OCI-LY7 (cell line): ENCODE measurements around the gene TNRC6C. TPM values are rescaled to one million over a fixed set of nuclear protein-coding genes. Genes with fewer than 3 reads are reported as not detected.

Experiments used
- BruUV-seq: library from RNA; stranded (reverse); fragments of 400-500 nt; replicated peaks from 2 replicates; lab custom pipeline; 2021; lab: Mats Ljungman, UMichigan
- CTCF ChIA-PET: fragments of 300-600 bp; sonication (Branson Sonifier 250); formaldehyde crosslinking; loops from one replicate; lab custom pipeline; 2022; ENCODE audit warnings: antibody characterized with exemption; ENCODE audit not compliant: unreplicated experiment; lab: Charles Lee
- POLR2A ChIA-PET: fragments of 300-600 bp; sonication (Branson Sonifier 250); formaldehyde crosslinking; loops from one replicate; lab custom pipeline; 2022; ENCODE audit warnings: antibody characterized with exemption; lab: Charles Lee
- DNase-seq: peaks from one replicate; pipeline ENCODE4 v3.0.0-alpha.2; 2015; ENCODE audit warnings: low spot score
- H2AFZ ChIP-seq: fragments of 200-600 bp; sonication (generic), shearing (Covaris generic); 2 replicates; pipeline ENCODE4 v1.6.1; 2014; ENCODE audit warnings: mild to moderate bottlenecking, antibody characterized with exemption, low read length, moderate library complexity
- H3K27ac ChIP-seq: fragments of 200-600 bp; sonication (generic); 2 replicates; pipeline ENCODE4 v1.5.1; 2014; ENCODE audit warnings: mixed run types, low read depth, mild to moderate bottlenecking, moderate library complexity, low read length, inconsistent platforms; ENCODE audit not compliant: poor library complexity, severe bottlenecking
- H3K36me3 ChIP-seq: fragments of 200-600 bp; sonication (generic); 2 replicates; pipeline ENCODE4 v1.6.1; 2014; ENCODE audit warnings: mild to moderate bottlenecking, antibody characterized with exemption, low read length, moderate library complexity, mixed read lengths; ENCODE audit not compliant: insufficient read depth
- H3K4me1 ChIP-seq: fragments of 200-600 bp; sonication (generic); 2 replicates; pipeline ENCODE4 v1.5.1; 2014; ENCODE audit warnings: mild to moderate bottlenecking, low read length; ENCODE audit not compliant: insufficient read depth, poor library complexity, severe bottlenecking
- H3K4me2 ChIP-seq: fragments of 200-600 bp; sonication (generic); 2 replicates; pipeline ENCODE4 v1.6.1; 2014; ENCODE audit warnings: mild to moderate bottlenecking, low read length
- H3K4me3 ChIP-seq: fragments of 200-600 bp; sonication (generic); 2 replicates; pipeline ENCODE4 v1.5.1; 2014; ENCODE audit warnings: mild to moderate bottlenecking, low read depth, low read length; ENCODE audit not compliant: poor library complexity, severe bottlenecking
- H3K79me2 ChIP-seq: fragments of 200-600 bp; sonication (generic); 2 replicates; pipeline ENCODE4 v1.6.1; 2016; ENCODE audit warnings: low read depth, mild to moderate bottlenecking, low read length, moderate library complexity, mixed read lengths; ENCODE audit not compliant: insufficient read depth
- H3K9me2 ChIP-seq: fragments of 200-600 bp; sonication (generic); 2 replicates; pipeline ENCODE4 v1.6.1; 2016; ENCODE audit warnings: mild to moderate bottlenecking, low read length, mixed read lengths; ENCODE audit not compliant: insufficient read depth
- H3K9me3 ChIP-seq: fragments of 200-600 bp; sonication (generic); 2 replicates; pipeline ENCODE4 v1.6.1; 2014; ENCODE audit warnings: mild to moderate bottlenecking, mixed run types, low read length, mixed read lengths
- H4K20me1 ChIP-seq: fragments of 200-600 bp; sonication (generic); 2 replicates; pipeline ENCODE4 v1.6.1; 2014; ENCODE audit warnings: mild to moderate bottlenecking, antibody characterized with exemption, low read length, moderate library complexity, mixed read lengths; ENCODE audit not compliant: insufficient read depth
- CTCF ChIP-seq: fragments of 200-600 bp; sonication (generic); conservative IDR thresholded peaks from 2 replicates; pipeline ENCODE4 v1.5.1; 2014; ENCODE audit warnings: mild to moderate bottlenecking, antibody characterized with exemption, low read length, moderate library complexity, mixed read lengths
- EZH2phosphoT487 ChIP-seq: fragments of 200-600 bp; sonication (generic); IDR thresholded peaks from 2 replicates; pipeline ENCODE4 v1.6.1; 2018; ENCODE audit warnings: low read depth, borderline replicate concordance, mild to moderate bottlenecking, mixed run types, antibody characterized with exemption, low read length, moderate library complexity, mixed read lengths
- intact Hi-C: fragments of 100-400 bp; cut with micrococcal nuclease; formaldehyde crosslinking; loops from one replicate; pipeline ENCODE4 v1.10.0; 2022; ENCODE audit not compliant: unreplicated experiment
- total RNA-seq, 2 experiments: library from RNA; depleted of rRNA in 1 of 2; stranded (reverse); fragments of >200 nt in 1 of 2; shearing (Covaris generic) in 1 of 2; gene quantifications; 2 replicates each; pipeline ENCODE4 v1.2.3, GENCODE V29; 2014 to 2022

Gene TNRC6C
- total RNA-seq, 2 experiments from 2014 or later: 8.5 to 25.2 TPM

GRCh38 chr17:78109489-78109761 lies 150.9 kb downstream of the TNRC6C start:
- Histone ChIP-seq H3K4me2 (no peak overlapping the region), H2AFZ (no peak overlapping the region), H4K20me1 (no peaks in the 10 kb centered on the region), H3K27ac (no peak overlapping the region), H3K9me2 (no peaks in the 10 kb centered on the region), H3K79me2 (no peaks in the 10 kb centered on the region), H3K4me1 (no peaks in the 10 kb centered on the region), H3K36me3 (peaks cover 43% of the 10 kb centered on the region; the same call in 1 of the 2 replicates), H3K9me3 (no peaks in the 10 kb centered on the region), H3K4me3 (no peak overlapping the region)
- CTCF ChIA-PET: interaction anchor here (0.5 to 0.6 kb wide), 2 partner anchors 18 to 31 kb away, joined by 3 read pairs; no protein-coding TSS in a partner anchor
- DNase-seq: no peak
- POLR2A ChIA-PET: no interaction called here
- TF ChIP-seq CTCF: no peak
- no peak for TF ChIP-seq EZH2phosphoT487
- BruUV-seq: no TSS peak
- intact Hi-C loops: no loop called here

- no peak for DNase-seq
- ChIA-PET POLR2A (interaction anchor here (0.6 kb wide), 1 partner anchor 82 kb away, joined by 3 read pairs; no protein-coding TSS in a partner anchor), CTCF (no interaction called here)
- Histone ChIP-seq H3K9me2 (no peaks in the 10 kb centered on the region), H4K20me1 (no peaks in the 10 kb centered on the region), H3K79me2 (no peaks in the 10 kb centered on the region), H3K4me1 (no peaks in the 10 kb centered on the region), H3K4me3 (no peak overlapping the region), H2AFZ (no peak overlapping the region), H3K36me3 (peaks cover 43% of the 10 kb centered on the region; the same call in 1 of the 2 replicates), H3K4me2 (no peak overlapping the region), H3K27ac (no peak overlapping the region), H3K9me3 (no peaks in the 10 kb centered on the region)
- TF ChIP-seq CTCF (no peak), EZH2phosphoT487 (no peak)
- intact Hi-C loops: no loop called here
- BruUV-seq: no TSS peak
Observed at GRCh38 chr17:78110363-78111015, 152.0 kb downstream of the TNRC6C start.

DNA sequence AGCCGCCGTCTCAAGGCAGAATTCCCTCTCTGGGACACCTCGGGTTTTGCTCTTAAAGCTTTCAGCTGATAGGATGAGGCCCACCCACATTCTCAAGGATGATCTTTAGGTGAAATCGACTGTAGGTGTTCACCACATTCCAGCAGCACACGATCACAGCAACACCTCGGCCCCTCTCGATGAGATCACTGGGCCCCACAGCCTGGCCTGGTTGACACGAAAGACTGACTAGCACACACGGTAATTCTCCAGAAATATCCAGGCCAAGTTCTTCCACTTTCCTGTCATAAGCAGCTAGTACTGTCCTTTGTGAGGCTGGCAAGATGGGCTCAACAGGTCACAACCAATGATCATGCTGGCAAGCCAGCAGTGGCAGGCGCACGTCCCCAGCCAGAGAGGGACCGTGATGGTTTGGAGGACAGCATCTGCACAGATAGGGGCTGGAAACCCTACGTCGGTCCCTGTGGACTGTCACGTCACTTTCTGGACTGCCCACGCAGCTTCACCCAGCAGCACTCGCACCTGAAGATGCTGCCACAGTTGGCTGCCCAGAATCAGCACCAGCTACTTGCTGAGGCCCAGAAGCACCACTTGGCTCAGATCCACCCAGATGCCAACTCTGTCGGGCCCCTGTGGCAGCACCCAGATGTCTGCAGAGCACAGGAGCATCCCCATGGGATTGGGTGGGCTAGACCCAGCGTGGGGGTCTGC lies 152.7 kb downstream of the TNRC6C start:
- Histone ChIP-seq H3K9me2 (no peaks in the 10 kb centered on the region), H4K20me1 (no peaks in the 10 kb centered on the region), H3K27ac (no peak overlapping the region), H3K36me3 (peaks cover 43% of the 10 kb centered on the region; the same call in 1 of the 2 replicates), H3K4me3 (no peak overlapping the region), H3K4me2 (no peak overlapping the region), H3K79me2 (no peaks in the 10 kb centered on the region), H2AFZ (no peak overlapping the region), H3K4me1 (no peaks in the 10 kb centered on the region), H3K9me3 (no peaks in the 10 kb centered on the region)
- no TSS peak for BruUV-seq
- TF ChIP-seq EZH2phosphoT487 (no peak), CTCF (no peak)
- ChIA-PET CTCF (no interaction called here), POLR2A (no interaction called here)
- DNase-seq: no peak
- intact Hi-C loops: no loop called here
